SK-N-SH (cell line): ENCODE results near the gene CLIC1. TPM values are rescaled to one million over a fixed set of nuclear protein-coding genes. Genes with fewer than 3 reads are reported as not detected.

Experiments
- CTCF ChIA-PET: fragments of 300-600, 350-600 bp; formaldehyde crosslinking; extraction: SDS; loops from one replicate; lab custom pipeline; 2021; lab: Yijun Ruan, JAX
- POLR2A ChIA-PET: fragments of 350-600 bp; sonication (Branson Sonifier 250); formaldehyde crosslinking; extraction: SDS; loops from one replicate; lab custom pipeline; 2020; ENCODE audit warnings: antibody characterized with exemption, inconsistent platforms; lab: Yijun Ruan, JAX
- DNase-seq: peaks from one replicate; pipeline ENCODE4 v3.0.0; 2012
- H2AFZ ChIP-seq: fragments of 200-600 bp; sonication (generic); 2 replicates; pipeline ENCODE4 v1.8.1; 2016; ENCODE audit warnings: antibody characterized with exemption, mild to moderate bottlenecking, low read depth
- H3F3A ChIP-seq: fragments of 200-600 bp; sonication (generic); replicated peaks from 2 replicates; pipeline ENCODE3; 2016; ENCODE audit warnings: antibody characterized with exemption, mild to moderate bottlenecking; ENCODE audit not compliant: insufficient read depth
- H3K27ac ChIP-seq, 2 experiments: fragments of 200-500 bp in 1 of 2; fragments of 200-600 bp in 1 of 2; sonication (Bioruptor generic) in 1 of 2; sonication (generic), shearing (Covaris generic) in 1 of 2; 2 replicates each; pipeline versions ENCODE4 v1.5.1 to v1.6.1; 2014 to 2016; ENCODE audit warnings: low read depth in 2 of 2, inconsistent platforms in 1 of 2, low read length in 1 of 2, mild to moderate bottlenecking in 1 of 2, mixed read lengths in 1 of 2
- H3K27me3 ChIP-seq: fragments of 200-600 bp; sonication (generic), shearing (Covaris generic); 2 replicates; pipeline ENCODE4 v1.6.1; 2016; ENCODE audit warnings: mixed run types; ENCODE audit not compliant: insufficient read depth
- H3K36me3 ChIP-seq, 2 experiments: fragments of 200-500 bp in 1 of 2; fragments of 200-600 bp in 1 of 2; sonication (Bioruptor generic) in 1 of 2; sonication (generic) in 1 of 2; replicated peaks in 1 of 2; 2 replicates each; pipeline versions ENCODE3 to v1.5.1; 2014 to 2016; ENCODE audit warnings: low read length in 1 of 2, mild to moderate bottlenecking in 1 of 2; ENCODE audit not compliant: insufficient read depth in 2 of 2, control insufficient read depth in 1 of 2
- H3K4me1 ChIP-seq, 2 experiments: fragments of 200-500 bp in 1 of 2; fragments of 200-600 bp in 1 of 2; sonication (Bioruptor generic) in 1 of 2; sonication (generic), shearing (Covaris generic) in 1 of 2; 2 replicates each; pipeline versions ENCODE4 v1.5.1 to v1.6.1; 2014 to 2016; ENCODE audit warnings: low read depth in 1 of 2, low read length in 1 of 2, mixed run types in 1 of 2; ENCODE audit not compliant: insufficient read depth in 2 of 2, control insufficient read depth in 1 of 2
- H3K4me2 ChIP-seq: fragments of 200-600 bp; sonication (generic), shearing (Covaris generic); 2 replicates; pipeline ENCODE4 v1.6.1; 2017; ENCODE audit warnings: mixed run types
- H3K4me3 ChIP-seq, 2 experiments: fragments of 200-500 bp in 1 of 2; fragments of 200-600 bp in 1 of 2; sonication (Bioruptor generic) in 1 of 2; sonication (generic), shearing (Covaris generic) in 1 of 2; 2 replicates each; pipeline versions ENCODE4 v1.5.1 to v1.8.1; 2014 to 2016; ENCODE audit warnings: low read depth in 2 of 2, inconsistent platforms in 1 of 2, low read length in 1 of 2, mild to moderate bottlenecking in 1 of 2, mixed read lengths in 1 of 2, moderate library complexity in 1 of 2
- H3K79me2 ChIP-seq: fragments of 200-600 bp; sonication (generic); 2 replicates; pipeline ENCODE4 v1.8.1; 2017; ENCODE audit warnings: mild to moderate bottlenecking; ENCODE audit not compliant: insufficient read depth
- H3K9ac ChIP-seq: fragments of 200-600 bp; sonication (generic); 2 replicates; pipeline ENCODE4 v1.6.1; 2017; ENCODE audit warnings: mixed run types
- H3K9me2 ChIP-seq: fragments of 200-600 bp; sonication (generic); 2 replicates; pipeline ENCODE4 v1.6.1; 2017; ENCODE audit warnings: mixed run types
- H3K9me3 ChIP-seq: fragments of 200-600 bp; sonication (generic); 2 replicates; pipeline ENCODE4 v1.6.1; 2017; ENCODE audit warnings: mixed run types, mild to moderate bottlenecking, moderate library complexity
- H4K20me1 ChIP-seq: fragments of 200-600 bp; sonication (generic); 2 replicates; pipeline ENCODE4 v1.6.1; 2017; ENCODE audit warnings: mild to moderate bottlenecking, mixed run types; ENCODE audit not compliant: insufficient read depth
- ELF1 ChIP-seq: IDR thresholded peaks from 2 replicates; pipeline ENCODE4 v1.4.0; 2012
- GABPA ChIP-seq: IDR thresholded peaks from 2 replicates; pipeline ENCODE4 v1.4.0; 2012; ENCODE audit warnings: low read depth, mild to moderate bottlenecking
- MXI1 ChIP-seq: IDR thresholded peaks from 2 replicates; pipeline ENCODE4 v1.6.1; 2012; ENCODE audit warnings: mild to moderate bottlenecking, low read depth, low read length, improper control_type of control experiment
- NRF1 ChIP-seq: IDR thresholded peaks from 2 replicates; pipeline ENCODE4 v1.6.1; 2012; ENCODE audit warnings: low read depth, mild to moderate bottlenecking, low read length
- PBX3 ChIP-seq: IDR thresholded peaks from 2 replicates; pipeline ENCODE4; 2012
- POLR2AphosphoS5 ChIP-seq: IDR thresholded peaks from 2 replicates; pipeline ENCODE4 v1.6.1; 2012; ENCODE audit warnings: low read depth, low read length
- RAD21 ChIP-seq: IDR thresholded peaks from 2 replicates; pipeline ENCODE4 v1.6.1; 2012; ENCODE audit warnings: mild to moderate bottlenecking, low read length
- RFX5 ChIP-seq: IDR thresholded peaks from 2 replicates; pipeline ENCODE4 v1.6.1; 2012; ENCODE audit warnings: mild to moderate bottlenecking, improper control_type of control experiment, low read length
- RXRA ChIP-seq: IDR thresholded peaks from 2 replicates; pipeline ENCODE4 v1.4.0; 2012; ENCODE audit warnings: low read depth, mild to moderate bottlenecking, borderline replicate concordance
- SIN3A ChIP-seq: IDR thresholded peaks from 2 replicates; pipeline ENCODE4 v1.6.1; 2012; ENCODE audit warnings: low read depth, mild to moderate bottlenecking, low read length, moderate library complexity, borderline replicate concordance
- TAF1 ChIP-seq: IDR thresholded peaks from 2 replicates; pipeline ENCODE4 v1.6.1; 2012; ENCODE audit warnings: low read depth, mild to moderate bottlenecking, low read length, moderate library complexity, borderline replicate concordance
- WGBS: methylation state at CpG from one replicate; pipeline ENCODE4 v1.1.6; 2017; ENCODE audit warnings: low lambda C conversion rate; 5-methylcytosine and 5-hydroxymethylcytosine counted together
- polyA plus RNA-seq, 3 experiments: library from polyadenylated mRNA; depleted of rRNA; stranded (reverse); fragments of >200 nt; gene quantifications; 2 replicates each; pipeline ENCODE4 v1.2.3, GENCODE V29; 2012
- TF ChIP-seq, protein P1 (sequence below): IDR thresholded peaks from 2 replicates; pipeline ENCODE4 v1.6.1; 2012; ENCODE audit warnings: mild to moderate bottlenecking, low read depth, low read length, moderate library complexity
- TF ChIP-seq, protein P2 (sequence below): IDR thresholded peaks from 2 replicates; pipeline ENCODE4 v1.4.0; 2012; ENCODE audit warnings: low read depth

Gene CLIC1
- polyA plus RNA-seq, 1 of the 3 experiments (the other 2 are of a cell fraction) = 520 TPM

- Histone ChIP-seq H3K27ac (peak overlapping the region; percentile 35 to 88; a peak in 3 of 4 replicates), H2AFZ (0 out of 2 replicates have a peak overlapping the region, but pooled peaks have one; percentile 63), H3K9me3 (no peaks in the 10 kb centered on the region), H3K4me1 (peaks cover 22 to 31% of the 10 kb centered on the region in 2 experiments; a peak in 3 of 4 replicates), H3F3A (peaks cover 39% of the 10 kb centered on the region), H3K4me2 (peak overlapping the region; percentile 99), H3K79me2 (peaks cover 62% of the 10 kb centered on the region), H3K4me3 (0 out of 4 replicates have a peak overlapping the region, but pooled peaks of 1 of the 2 experiments have one; percentile 42), H3K9me2 (no peaks in the 10 kb centered on the region), H3K9ac (peak overlapping the region; percentile 72)
- POLR2A ChIA-PET = interaction anchor here (1.2 to 2.1 kb wide), 3 partner anchors 57 to 77 kb away, joined by 3 to 5 read pairs (median 3); partner anchors contain the start of genes HSPA1A, HSPA1L and VARS1
- WGBS = 83% methylated on average over 7 of the region's 7 CpGs
- CTCF ChIA-PET = interaction anchor here (0.8 to 5.5 kb wide), 6 partner anchors 8 to 93 kb away, joined by 4 to 39 read pairs (median 9); partner anchors contain the start of genes DDAH2 and LY6G5C
- no peak for DNase-seq
- TF ChIP-seq, protein P1, sequence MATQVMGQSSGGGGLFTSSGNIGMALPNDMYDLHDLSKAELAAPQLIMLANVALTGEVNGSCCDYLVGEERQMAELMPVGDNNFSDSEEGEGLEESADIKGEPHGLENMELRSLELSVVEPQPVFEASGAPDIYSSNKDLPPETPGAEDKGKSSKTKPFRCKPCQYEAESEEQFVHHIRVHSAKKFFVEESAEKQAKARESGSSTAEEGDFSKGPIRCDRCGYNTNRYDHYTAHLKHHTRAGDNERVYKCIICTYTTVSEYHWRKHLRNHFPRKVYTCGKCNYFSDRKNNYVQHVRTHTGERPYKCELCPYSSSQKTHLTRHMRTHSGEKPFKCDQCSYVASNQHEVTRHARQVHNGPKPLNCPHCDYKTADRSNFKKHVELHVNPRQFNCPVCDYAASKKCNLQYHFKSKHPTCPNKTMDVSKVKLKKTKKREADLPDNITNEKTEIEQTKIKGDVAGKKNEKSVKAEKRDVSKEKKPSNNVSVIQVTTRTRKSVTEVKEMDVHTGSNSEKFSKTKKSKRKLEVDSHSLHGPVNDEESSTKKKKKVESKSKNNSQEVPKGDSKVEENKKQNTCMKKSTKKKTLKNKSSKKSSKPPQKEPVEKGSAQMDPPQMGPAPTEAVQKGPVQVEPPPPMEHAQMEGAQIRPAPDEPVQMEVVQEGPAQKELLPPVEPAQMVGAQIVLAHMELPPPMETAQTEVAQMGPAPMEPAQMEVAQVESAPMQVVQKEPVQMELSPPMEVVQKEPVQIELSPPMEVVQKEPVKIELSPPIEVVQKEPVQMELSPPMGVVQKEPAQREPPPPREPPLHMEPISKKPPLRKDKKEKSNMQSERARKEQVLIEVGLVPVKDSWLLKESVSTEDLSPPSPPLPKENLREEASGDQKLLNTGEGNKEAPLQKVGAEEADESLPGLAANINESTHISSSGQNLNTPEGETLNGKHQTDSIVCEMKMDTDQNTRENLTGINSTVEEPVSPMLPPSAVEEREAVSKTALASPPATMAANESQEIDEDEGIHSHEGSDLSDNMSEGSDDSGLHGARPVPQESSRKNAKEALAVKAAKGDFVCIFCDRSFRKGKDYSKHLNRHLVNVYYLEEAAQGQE = no peak
- no peak for TF ChIP-seq TAF1
- no peak for TF ChIP-seq RFX5
- TF ChIP-seq ELF1 = no peak
- TF ChIP-seq SIN3A = no peak
- no peak for TF ChIP-seq GABPA
- TF ChIP-seq PBX3 = no peak
- no peak for TF ChIP-seq RXRA
- TF ChIP-seq, protein P2, sequence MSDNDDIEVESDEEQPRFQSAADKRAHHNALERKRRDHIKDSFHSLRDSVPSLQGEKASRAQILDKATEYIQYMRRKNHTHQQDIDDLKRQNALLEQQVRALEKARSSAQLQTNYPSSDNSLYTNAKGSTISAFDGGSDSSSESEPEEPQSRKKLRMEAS = no peak
- no peak for TF ChIP-seq RAD21
- no peak for TF ChIP-seq POLR2AphosphoS5
- no peak for TF ChIP-seq MXI1
- TF ChIP-seq NRF1 = no peak
- TF ChIP-seq, all 33 proteins: peak for 0
- no peaks in the 10 kb centered on the region for H3K27me3 ChIP-seq
- H3K36me3 ChIP-seq = peaks cover 16 to 27% of the 10 kb centered on the region in 2 experiments
- peaks cover 15% of the 10 kb centered on the region for H4K20me1 ChIP-seq
Observed at GRCh38 chr6:31737315-31737990, 1.1 kb upstream of the CLIC1 start.
